ENCODE data around the gene SYNPO2. TPM values are rescaled to one million over a fixed set of nuclear protein-coding genes. Genes with fewer than 3 reads are reported as not detected.
"Not testable (repeated sequence)": the region's sequence is repeated elsewhere in the genome, so short reads cannot be mapped to it uniquely, and the experiment has no call there.

SYNPO2 gene
- total RNA-seq, 2 experiments from 2014 or later, result 0.16 to 0.28 TPM

GRCh38 chr4:118975449-118976192 is 87.0 kb downstream of the SYNPO2 start:
- ATAC-seq, result no peak
- H3K36me3 Mint-ChIP-seq (ENCODE audit: low read depth), result no peaks in the 10 kb centered on the region
- POLR2A ChIA-PET, result no interaction called here
- DNase-seq, result no peak
- no peak overlapping the region for H3K27ac Mint-ChIP-seq
- intact Hi-C loops (cut with DNase I, micrococcal nuclease), result no loop called here
- no peaks in the 10 kb centered on the region for H3K4me1 Mint-ChIP-seq
- H3K9me3 Mint-ChIP-seq (ENCODE audit: low read depth), result no peaks in the 10 kb centered on the region
- H3K27me3 Mint-ChIP-seq, result no peaks in the 10 kb centered on the region
- no peak overlapping the region for H3K4me3 Mint-ChIP-seq
- CTCF ChIA-PET, result interaction anchor here (0.9 kb wide), 2 partner anchors 10 to 17 kb away, joined by 3 to 4 read pairs; no protein-coding TSS in a partner anchor

- not testable (repeated sequence) for H3K9me3 Mint-ChIP-seq (ENCODE audit: low read depth)
These were observed 87.5 kb downstream of the SYNPO2 start for GRCh38 chr4:118976193-118976560.

GRCh38 chr4:118977100-118977499 is 88.4 kb downstream of the SYNPO2 start:
- H3K36me3 Mint-ChIP-seq (ENCODE audit: low read depth); H3K4me1 Mint-ChIP-seq; ATAC-seq; POLR2A ChIA-PET; H3K4me3 Mint-ChIP-seq; intact Hi-C loops (cut with DNase I, micrococcal nuclease); H3K27me3 Mint-ChIP-seq; H3K9me3 Mint-ChIP-seq (ENCODE audit: low read depth); H3K27ac Mint-ChIP-seq; CTCF ChIA-PET; DNase-seq: not testable (repeated sequence)

More at GRCh38 chr4:118976193-118976560, 87.5 kb downstream of the SYNPO2 start:
- ATAC-seq; H3K36me3 Mint-ChIP-seq (ENCODE audit: low read depth); POLR2A ChIA-PET; H3K4me1 Mint-ChIP-seq; H3K27ac Mint-ChIP-seq; H3K27me3 Mint-ChIP-seq; DNase-seq; CTCF ChIA-PET; H3K4me3 Mint-ChIP-seq; intact Hi-C loops (cut with DNase I, micrococcal nuclease): not testable (repeated sequence)

GRCh38 chr4:118979712-118980111 is 91.1 kb downstream of the SYNPO2 start:
- intact Hi-C loops (cut with DNase I, micrococcal nuclease), result loop anchor here (2.0 to 5.0 kb wide), 7 partner anchors 63 to 1073 kb away; partner anchors contain the start of gene PDE5A (in 1 of the 2)
- ATAC-seq (no peak), DNase-seq (no peak)
- no peaks in the 10 kb centered on the region for H3K9me3 Mint-ChIP-seq (ENCODE audit: low read depth)
- H3K36me3 Mint-ChIP-seq (ENCODE audit: low read depth), result no peaks in the 10 kb centered on the region
- H3K27ac Mint-ChIP-seq, result no peak overlapping the region
- H3K4me1 Mint-ChIP-seq, result no peaks in the 10 kb centered on the region
- POLR2A ChIA-PET, result no interaction called here
- H3K27me3 Mint-ChIP-seq, result peaks cover 7% of the 10 kb centered on the region
- H3K4me3 Mint-ChIP-seq, result no peak overlapping the region
- CTCF ChIA-PET, result interaction anchor here (0.7 to 2.7 kb wide), 3 partner anchors 9 to 208 kb away, joined by 3 to 11 read pairs (median 4); no protein-coding TSS in a partner anchor

GRCh38 chr4:118981171-118981838 is 92.7 kb downstream of the SYNPO2 start:
- Mint-ChIP-seq H3K27me3 (peaks cover 7% of the 10 kb centered on the region), H3K27ac (no peak overlapping the region), H3K4me1 (no peaks in the 10 kb centered on the region), H3K36me3 (ENCODE audit: low read depth) (no peaks in the 10 kb centered on the region), H3K9me3 (ENCODE audit: low read depth) (no peaks in the 10 kb centered on the region), H3K4me3 (no peak overlapping the region)
- POLR2A ChIA-PET, result no interaction called here
- CTCF ChIA-PET, result interaction anchor here (0.5 to 2.7 kb wide), 11 partner anchors 10 to 642 kb away, joined by 3 to 11 read pairs (median 3); no protein-coding TSS in a partner anchor
- DNase-seq (no peak), ATAC-seq (no peak)
- intact Hi-C loops (cut with DNase I, micrococcal nuclease), result loop anchor here (2.0 to 5.0 kb wide), 7 partner anchors 61 to 1071 kb away; partner anchors contain the start of gene PDE5A (in 1 of the 2)

- intact Hi-C loops (cut with DNase I, micrococcal nuclease), result loop anchor here (1.0 to 5.0 kb wide), 10 partner anchors 60 to 1071 kb away; partner anchors contain the start of gene PDE5A (in 1 of the 2)
- H3K27me3 Mint-ChIP-seq, result peaks cover 7% of the 10 kb centered on the region
- no peaks in the 10 kb centered on the region for H3K36me3 Mint-ChIP-seq (ENCODE audit: low read depth)
- CTCF ChIA-PET, result interaction anchor here (0.5 to 2.7 kb wide), 12 partner anchors 11 to 641 kb away, joined by 3 to 11 read pairs (median 4); no protein-coding TSS in a partner anchor
- peak; percentile 60 for ATAC-seq
- no peaks in the 10 kb centered on the region for H3K4me1 Mint-ChIP-seq
- no peak overlapping the region for H3K4me3 Mint-ChIP-seq
- POLR2A ChIA-PET, result no interaction called here
- H3K27ac Mint-ChIP-seq, result no peak overlapping the region
- DNase-seq, result peak; percentile 73
- H3K9me3 Mint-ChIP-seq (ENCODE audit: low read depth), result no peaks in the 10 kb centered on the region
These were observed 93.3 kb downstream of the SYNPO2 start for GRCh38 chr4:118981839-118982381.

- H3K4me3 Mint-ChIP-seq, result no peak overlapping the region
- intact Hi-C loops (cut with DNase I, micrococcal nuclease), result loop anchor here (2.0 to 5.0 kb wide), 4 partner anchors 59 to 644 kb away; partner anchors contain the start of gene PDE5A (in 1 of the 2)
- no peak for DNase-seq
- H3K9me3 Mint-ChIP-seq (ENCODE audit: low read depth), result no peaks in the 10 kb centered on the region
- ATAC-seq, result no peak
- POLR2A ChIA-PET, result no interaction called here
- H3K27ac Mint-ChIP-seq, result no peak overlapping the region
- CTCF ChIA-PET, result interaction anchor here (0.6 to 2.5 kb wide), 10 partner anchors 17 to 644 kb away, joined by 3 to 11 read pairs (median 3); no protein-coding TSS in a partner anchor
- H3K27me3 Mint-ChIP-seq, result peaks cover 7% of the 10 kb centered on the region
- no peaks in the 10 kb centered on the region for H3K36me3 Mint-ChIP-seq (ENCODE audit: low read depth)
- no peaks in the 10 kb centered on the region for H3K4me1 Mint-ChIP-seq
These were observed 94.6 kb downstream of the SYNPO2 start for GRCh38 chr4:118983293-118983692.

- H3K4me1 Mint-ChIP-seq, result no peaks in the 10 kb centered on the region
- H3K27me3 Mint-ChIP-seq, result peaks cover 7% of the 10 kb centered on the region
- CTCF ChIA-PET, result interaction anchor here (1.0 to 1.7 kb wide), 6 partner anchors 18 to 643 kb away, joined by 3 to 6 read pairs (median 4); no protein-coding TSS in a partner anchor
- intact Hi-C loops (cut with DNase I, micrococcal nuclease), result loop anchor here (2.0 to 5.0 kb wide), 4 partner anchors 58 to 643 kb away; partner anchors contain the start of gene PDE5A (in 1 of the 2)
- ATAC-seq (no peak), DNase-seq (no peak)
- H3K27ac Mint-ChIP-seq, result no peak overlapping the region
- no peaks in the 10 kb centered on the region for H3K36me3 Mint-ChIP-seq (ENCODE audit: low read depth)
- H3K9me3 Mint-ChIP-seq (ENCODE audit: low read depth), result no peaks in the 10 kb centered on the region
- POLR2A ChIA-PET, result no interaction called here
- H3K4me3 Mint-ChIP-seq, result no peak overlapping the region
These were observed 95.2 kb downstream of the SYNPO2 start for GRCh38 chr4:118983831-118984230.

- CTCF ChIA-PET, result interaction anchor here (0.8 to 1.7 kb wide), 2 partner anchors 17 to 57 kb away, joined by 3 to 5 read pairs; no protein-coding TSS in a partner anchor
- Mint-ChIP-seq H3K9me3 (ENCODE audit: low read depth) (no peaks in the 10 kb centered on the region), H3K36me3 (ENCODE audit: low read depth) (no peaks in the 10 kb centered on the region), H3K27ac (no peak overlapping the region), H3K4me1 (no peaks in the 10 kb centered on the region), H3K4me3 (no peak overlapping the region), H3K27me3 (peaks cover 7% of the 10 kb centered on the region)
- POLR2A ChIA-PET, result no interaction called here
- no peak for DNase-seq
- ATAC-seq, result no peak
- intact Hi-C loops (cut with DNase I, micrococcal nuclease), result no loop called here
These were observed 96.7 kb downstream of the SYNPO2 start for GRCh38 chr4:118985170-118986000.

GRCh38 chr4:118987959-118988634 is 99.4 kb downstream of the SYNPO2 start:
- H3K36me3 Mint-ChIP-seq (ENCODE audit: low read depth), result no peaks in the 10 kb centered on the region
- no peak overlapping the region for H3K4me3 Mint-ChIP-seq
- H3K27me3 Mint-ChIP-seq, result peaks cover 6% of the 10 kb centered on the region
- intact Hi-C loops (cut with DNase I, micrococcal nuclease), result no loop called here
- no peak overlapping the region for H3K27ac Mint-ChIP-seq
- ATAC-seq (no peak), DNase-seq (no peak)
- POLR2A ChIA-PET, result no interaction called here
- H3K4me1 Mint-ChIP-seq, result no peaks in the 10 kb centered on the region
- CTCF ChIA-PET, result interaction anchor here (0.6 to 1.6 kb wide), 3 partner anchors 9 to 53 kb away, joined by 3 to 4 read pairs (median 3); no protein-coding TSS in a partner anchor
- H3K9me3 Mint-ChIP-seq (ENCODE audit: low read depth), result no peaks in the 10 kb centered on the region

Data from activated CD4-positive, alpha-beta T cell treated with anti-CD3 and anti-CD28 coated beads for 36 hours (primary cell).